ENCODE results near the gene PPM1E.

Gene PPM1E

DNA sequence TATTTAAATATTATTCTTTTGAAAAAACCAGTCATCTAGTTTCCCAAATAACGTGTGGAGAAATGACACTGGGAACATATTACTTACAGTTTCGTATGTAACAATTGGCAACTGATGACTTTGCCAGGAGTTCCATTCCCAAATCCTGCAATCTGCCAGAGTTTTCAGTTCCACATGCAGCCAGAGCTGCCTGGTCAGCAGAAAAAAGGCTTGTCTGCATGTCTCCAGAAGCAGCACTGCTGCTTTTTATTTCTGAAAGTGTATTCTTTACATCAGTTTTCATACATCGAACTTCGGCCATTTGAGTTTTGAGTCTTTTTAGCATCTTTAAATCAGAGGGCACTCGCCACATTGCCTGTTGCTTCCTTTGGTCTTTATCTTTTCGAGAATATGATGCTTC lies 272.7 kb downstream of the PPM1E start:
- Histone ChIP-seq H3K9me3 (ENCODE audit: insufficient read depth, low read depth, low read length) (no peaks in the 10 kb centered on the region), H3K27ac (ENCODE audit: low read length) (no peak overlapping the region), H3K36me3 (ENCODE audit: insufficient read depth, low read depth, low read length) (peaks cover 28% of the 10 kb centered on the region), H3K4me3 (ENCODE audit: low read length) (no peak overlapping the region), H3K9ac (ENCODE audit: low read depth, low read length) (no peak overlapping the region), H3K27me3 (ENCODE audit: insufficient read depth, low read length) (no peaks in the 10 kb centered on the region), H3K4me1 (ENCODE audit: insufficient read depth, low read length) (no peaks in the 10 kb centered on the region)

- H3K9ac ChIP-seq (ENCODE audit: low read depth, low read length) = no peak overlapping the region
- no peaks in the 10 kb centered on the region for H3K4me1 ChIP-seq (ENCODE audit: insufficient read depth, low read length)
- no peak overlapping the region for H3K4me3 ChIP-seq (ENCODE audit: low read length)
- no peaks in the 10 kb centered on the region for H3K9me3 ChIP-seq (ENCODE audit: insufficient read depth, low read depth, low read length)
- no peaks in the 10 kb centered on the region for H3K27me3 ChIP-seq (ENCODE audit: insufficient read depth, low read length)
- no peak overlapping the region for H3K27ac ChIP-seq (ENCODE audit: low read length)
- peaks cover 32% of the 10 kb centered on the region for H3K36me3 ChIP-seq (ENCODE audit: insufficient read depth, low read depth, low read length)
Measured at GRCh38 chr17:59030811-59031210, 275.2 kb downstream of the PPM1E start.
